H1 (cell line): ENCODE results near the gene CDIPT. TPM values are rescaled to one million over a fixed set of nuclear protein-coding genes. Genes with fewer than 3 reads are reported as not detected.

Experiments
- BCL11A ChIP-seq, 2 experiments: IDR thresholded peaks; one replicate each; pipeline ENCODE4 v1.6.1; 2011; ENCODE audit warnings: low read depth in 2 of 2, low read length in 2 of 2, mild to moderate bottlenecking in 2 of 2
- KDM1A ChIP-seq: fragments of 200-600, 300-600 bp; sonication (generic); IDR thresholded peaks from 2 replicates; pipeline ENCODE4 v1.7.1; 2016; ENCODE audit warnings: mild to moderate bottlenecking, low read length, borderline replicate concordance
- POLR2A ChIP-seq, 2 experiments: IDR thresholded peaks; 1 replicate in 1 of 2; 2 replicates in 1 of 2; pipeline ENCODE4 v1.6.1; 2011; ENCODE audit warnings: low read depth in 2 of 2, low read length in 2 of 2, mild to moderate bottlenecking in 2 of 2; ENCODE audit errors: control extremely low read depth in 1 of 2
- POLR2AphosphoS5 ChIP-seq: IDR thresholded peaks from 2 replicates; pipeline ENCODE4 v1.6.1; 2011; ENCODE audit warnings: low read depth, low read length
- ZNF274 ChIP-seq: IDR thresholded peaks from 2 replicates; pipeline ENCODE4 v1.7.0; 2012; ENCODE audit warnings: low read length, borderline replicate concordance; ENCODE audit errors: extremely low read depth
- polyA plus RNA-seq, 7 experiments: library from polyadenylated mRNA; depleted of rRNA in 3 of 7; stranded (reverse) in 5 of 7; unstranded in 2 of 7; fragments of >200 nt in 5 of 7; fragments of 200-250 nt in 2 of 7; gene quantifications; 1 replicate in 5 of 7; 2 replicates in 1 of 7; 4 replicates in 1 of 7; pipeline versions ENCODE4 v1.2.1 to v1.2.3, GENCODE V29; 2011 to 2013; ENCODE audit warnings: missing spikeins in 2 of 7, mixed read lengths in 2 of 7
- total RNA-seq: library from RNA; stranded (reverse); fragmentation: NEBNext Ultra II Directional; extraction: Animal tissue kit (Norgen Biotek cat#: 25700); gene quantifications from 2 replicates; pipeline ENCODE4 v1.2.1, GENCODE V29; 2021
- TF ChIP-seq, protein P1 (sequence below): fragments of 300-600 bp; sonication (generic); IDR thresholded peaks from 2 replicates; pipeline ENCODE4 v1.7.1; 2012; ENCODE audit warnings: low read length, moderate library complexity, mild to moderate bottlenecking, inconsistent platforms; ENCODE audit not compliant: insufficient replicate concordance
- TF ChIP-seq, protein P2 (sequence below): IDR thresholded peaks from 2 replicates; pipeline ENCODE4 v1.6.1; 2011; ENCODE audit warnings: low read depth, mild to moderate bottlenecking, low read length; ENCODE audit not compliant: insufficient read depth

The CDIPT gene
- total and polyA plus RNA-seq, 2 of the 8 experiments (the other 6 are each of a cell fraction or from before 2014, with no cell fraction given): 69.2 to 140 TPM

DNA sequence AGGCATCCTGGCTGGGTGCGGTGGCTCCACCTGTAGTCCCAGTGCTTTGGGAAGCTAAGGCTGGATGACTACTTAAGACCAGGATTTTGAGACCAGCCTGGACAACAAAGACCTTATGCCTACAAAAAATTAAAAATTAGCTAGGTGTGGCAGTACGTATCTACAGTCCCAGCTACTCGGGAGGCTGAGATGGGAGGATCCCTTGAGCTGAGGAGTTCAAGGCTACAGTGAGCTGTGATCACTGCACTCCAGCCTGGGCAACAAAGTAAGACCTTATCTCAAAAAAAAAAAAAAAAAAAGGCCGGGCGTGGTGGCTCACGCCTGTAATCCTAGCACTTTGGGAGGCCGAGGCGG lies 36.7 kb downstream of the CDIPT start (continued):
- TF ChIP-seq, protein P1, sequence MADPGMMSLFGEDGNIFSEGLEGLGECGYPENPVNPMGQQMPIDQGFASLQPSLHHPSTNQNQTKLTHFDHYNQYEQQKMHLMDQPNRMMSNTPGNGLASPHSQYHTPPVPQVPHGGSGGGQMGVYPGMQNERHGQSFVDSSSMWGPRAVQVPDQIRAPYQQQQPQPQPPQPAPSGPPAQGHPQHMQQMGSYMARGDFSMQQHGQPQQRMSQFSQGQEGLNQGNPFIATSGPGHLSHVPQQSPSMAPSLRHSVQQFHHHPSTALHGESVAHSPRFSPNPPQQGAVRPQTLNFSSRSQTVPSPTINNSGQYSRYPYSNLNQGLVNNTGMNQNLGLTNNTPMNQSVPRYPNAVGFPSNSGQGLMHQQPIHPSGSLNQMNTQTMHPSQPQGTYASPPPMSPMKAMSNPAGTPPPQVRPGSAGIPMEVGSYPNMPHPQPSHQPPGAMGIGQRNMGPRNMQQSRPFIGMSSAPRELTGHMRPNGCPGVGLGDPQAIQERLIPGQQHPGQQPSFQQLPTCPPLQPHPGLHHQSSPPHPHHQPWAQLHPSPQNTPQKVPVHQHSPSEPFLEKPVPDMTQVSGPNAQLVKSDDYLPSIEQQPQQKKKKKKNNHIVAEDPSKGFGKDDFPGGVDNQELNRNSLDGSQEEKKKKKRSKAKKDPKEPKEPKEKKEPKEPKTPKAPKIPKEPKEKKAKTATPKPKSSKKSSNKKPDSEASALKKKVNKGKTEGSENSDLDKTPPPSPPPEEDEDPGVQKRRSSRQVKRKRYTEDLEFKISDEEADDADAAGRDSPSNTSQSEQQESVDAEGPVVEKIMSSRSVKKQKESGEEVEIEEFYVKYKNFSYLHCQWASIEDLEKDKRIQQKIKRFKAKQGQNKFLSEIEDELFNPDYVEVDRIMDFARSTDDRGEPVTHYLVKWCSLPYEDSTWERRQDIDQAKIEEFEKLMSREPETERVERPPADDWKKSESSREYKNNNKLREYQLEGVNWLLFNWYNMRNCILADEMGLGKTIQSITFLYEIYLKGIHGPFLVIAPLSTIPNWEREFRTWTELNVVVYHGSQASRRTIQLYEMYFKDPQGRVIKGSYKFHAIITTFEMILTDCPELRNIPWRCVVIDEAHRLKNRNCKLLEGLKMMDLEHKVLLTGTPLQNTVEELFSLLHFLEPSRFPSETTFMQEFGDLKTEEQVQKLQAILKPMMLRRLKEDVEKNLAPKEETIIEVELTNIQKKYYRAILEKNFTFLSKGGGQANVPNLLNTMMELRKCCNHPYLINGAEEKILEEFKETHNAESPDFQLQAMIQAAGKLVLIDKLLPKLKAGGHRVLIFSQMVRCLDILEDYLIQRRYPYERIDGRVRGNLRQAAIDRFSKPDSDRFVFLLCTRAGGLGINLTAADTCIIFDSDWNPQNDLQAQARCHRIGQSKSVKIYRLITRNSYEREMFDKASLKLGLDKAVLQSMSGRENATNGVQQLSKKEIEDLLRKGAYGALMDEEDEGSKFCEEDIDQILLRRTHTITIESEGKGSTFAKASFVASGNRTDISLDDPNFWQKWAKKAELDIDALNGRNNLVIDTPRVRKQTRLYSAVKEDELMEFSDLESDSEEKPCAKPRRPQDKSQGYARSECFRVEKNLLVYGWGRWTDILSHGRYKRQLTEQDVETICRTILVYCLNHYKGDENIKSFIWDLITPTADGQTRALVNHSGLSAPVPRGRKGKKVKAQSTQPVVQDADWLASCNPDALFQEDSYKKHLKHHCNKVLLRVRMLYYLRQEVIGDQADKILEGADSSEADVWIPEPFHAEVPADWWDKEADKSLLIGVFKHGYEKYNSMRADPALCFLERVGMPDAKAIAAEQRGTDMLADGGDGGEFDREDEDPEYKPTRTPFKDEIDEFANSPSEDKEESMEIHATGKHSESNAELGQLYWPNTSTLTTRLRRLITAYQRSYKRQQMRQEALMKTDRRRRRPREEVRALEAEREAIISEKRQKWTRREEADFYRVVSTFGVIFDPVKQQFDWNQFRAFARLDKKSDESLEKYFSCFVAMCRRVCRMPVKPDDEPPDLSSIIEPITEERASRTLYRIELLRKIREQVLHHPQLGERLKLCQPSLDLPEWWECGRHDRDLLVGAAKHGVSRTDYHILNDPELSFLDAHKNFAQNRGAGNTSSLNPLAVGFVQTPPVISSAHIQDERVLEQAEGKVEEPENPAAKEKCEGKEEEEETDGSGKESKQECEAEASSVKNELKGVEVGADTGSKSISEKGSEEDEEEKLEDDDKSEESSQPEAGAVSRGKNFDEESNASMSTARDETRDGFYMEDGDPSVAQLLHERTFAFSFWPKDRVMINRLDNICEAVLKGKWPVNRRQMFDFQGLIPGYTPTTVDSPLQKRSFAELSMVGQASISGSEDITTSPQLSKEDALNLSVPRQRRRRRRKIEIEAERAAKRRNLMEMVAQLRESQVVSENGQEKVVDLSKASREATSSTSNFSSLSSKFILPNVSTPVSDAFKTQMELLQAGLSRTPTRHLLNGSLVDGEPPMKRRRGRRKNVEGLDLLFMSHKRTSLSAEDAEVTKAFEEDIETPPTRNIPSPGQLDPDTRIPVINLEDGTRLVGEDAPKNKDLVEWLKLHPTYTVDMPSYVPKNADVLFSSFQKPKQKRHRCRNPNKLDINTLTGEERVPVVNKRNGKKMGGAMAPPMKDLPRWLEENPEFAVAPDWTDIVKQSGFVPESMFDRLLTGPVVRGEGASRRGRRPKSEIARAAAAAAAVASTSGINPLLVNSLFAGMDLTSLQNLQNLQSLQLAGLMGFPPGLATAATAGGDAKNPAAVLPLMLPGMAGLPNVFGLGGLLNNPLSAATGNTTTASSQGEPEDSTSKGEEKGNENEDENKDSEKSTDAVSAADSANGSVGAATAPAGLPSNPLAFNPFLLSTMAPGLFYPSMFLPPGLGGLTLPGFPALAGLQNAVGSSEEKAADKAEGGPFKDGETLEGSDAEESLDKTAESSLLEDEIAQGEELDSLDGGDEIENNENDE: no peak
- TF ChIP-seq KDM1A (no peak), POLR2AphosphoS5 (no peak), BCL11A (IDR thresholded peaks at IDR 0.05; ENCODE audit: low read depth in 2 of 2, low read length in 2 of 2) (no peak), ZNF274 (no peak), POLR2A (IDR thresholded peaks at IDR 0.05; ENCODE audit: control extremely low read depth in 1 of 2, low read depth in 2 of 2, low read length in 2 of 2) (no peak)
- TF ChIP-seq, protein P2, sequence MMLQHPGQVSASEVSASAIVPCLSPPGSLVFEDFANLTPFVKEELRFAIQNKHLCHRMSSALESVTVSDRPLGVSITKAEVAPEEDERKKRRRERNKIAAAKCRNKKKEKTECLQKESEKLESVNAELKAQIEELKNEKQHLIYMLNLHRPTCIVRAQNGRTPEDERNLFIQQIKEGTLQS: no peak
- TF ChIP-seq, all 59 proteins: peak for 0
